NCI-H187 treated with DMSO at 0.1 percent for 48 hours (cell line): ENCODE measurements around the gene HOTAIR.

ENCODE experiments used
- DNase-seq: peaks from one replicate; lab custom pipeline; 2025; lab: John Stamatoyannopoulos, UW

The HOTAIR gene

DNA sequence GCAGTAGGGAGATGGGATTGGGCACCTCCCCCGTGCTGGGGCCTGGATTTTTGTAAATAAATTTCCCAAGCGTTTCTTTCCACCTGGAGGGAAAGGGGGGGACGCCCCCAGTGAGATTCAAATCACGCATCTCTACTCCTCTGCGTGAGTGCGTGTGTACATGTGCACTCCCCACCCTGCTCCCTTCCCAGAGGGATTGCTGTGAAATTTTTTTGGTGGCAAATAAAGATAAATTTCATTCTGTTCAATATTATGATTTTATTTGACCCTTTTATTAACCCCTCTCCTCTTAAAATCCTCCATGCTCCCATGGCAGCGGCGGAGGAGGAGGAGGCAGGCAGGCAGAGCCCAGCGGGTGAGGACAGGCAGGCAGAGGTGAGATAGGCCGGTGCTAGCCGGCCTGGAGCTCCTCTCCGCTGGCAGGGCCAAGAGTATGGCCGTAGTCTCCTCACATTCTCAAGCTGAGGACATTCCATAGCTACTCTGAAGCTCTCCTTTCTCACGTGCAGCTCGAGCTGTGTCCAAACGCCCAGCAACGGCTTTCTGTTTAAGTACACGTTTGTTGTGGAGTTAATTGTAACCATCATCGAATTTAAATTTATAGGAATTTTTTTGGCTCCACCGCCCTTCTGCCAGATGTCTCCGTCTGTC lies 1.5 kb upstream of the HOTAIR start:
- DNase-seq, result no peak

DNA sequence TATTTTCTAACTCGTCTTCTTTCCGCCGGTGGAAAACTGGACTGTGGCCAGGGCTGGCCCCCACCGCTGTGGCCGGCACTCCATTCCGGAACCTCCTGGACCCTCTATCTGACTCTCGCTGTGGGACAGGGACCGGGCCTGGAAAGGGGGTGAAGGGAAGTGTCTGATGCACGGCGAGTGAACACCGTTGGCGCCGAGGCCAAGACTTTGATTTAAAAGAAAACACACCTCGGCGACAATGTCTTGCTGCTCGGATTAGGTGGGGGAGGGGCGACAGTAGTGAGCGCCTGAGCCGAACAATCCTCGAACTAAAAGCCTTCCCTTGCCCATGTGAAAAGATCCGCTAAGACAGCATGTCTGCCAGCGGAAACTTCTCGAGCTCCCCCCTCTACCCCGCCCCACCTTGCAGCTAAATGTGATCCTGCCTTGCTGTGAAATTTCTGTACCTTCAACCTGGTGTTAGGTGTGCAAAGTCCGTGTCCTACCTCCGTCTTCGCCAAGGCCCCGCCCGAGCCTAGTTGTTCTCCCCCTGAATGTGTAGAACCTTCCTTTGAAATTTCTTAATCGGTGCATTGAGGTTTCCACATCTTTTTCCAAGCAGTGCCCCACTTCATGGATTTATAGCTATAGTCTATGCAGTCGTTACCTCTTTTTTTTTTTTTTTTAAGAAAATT lies 862 bp upstream of the HOTAIR start:
- no peak for DNase-seq

DNA sequence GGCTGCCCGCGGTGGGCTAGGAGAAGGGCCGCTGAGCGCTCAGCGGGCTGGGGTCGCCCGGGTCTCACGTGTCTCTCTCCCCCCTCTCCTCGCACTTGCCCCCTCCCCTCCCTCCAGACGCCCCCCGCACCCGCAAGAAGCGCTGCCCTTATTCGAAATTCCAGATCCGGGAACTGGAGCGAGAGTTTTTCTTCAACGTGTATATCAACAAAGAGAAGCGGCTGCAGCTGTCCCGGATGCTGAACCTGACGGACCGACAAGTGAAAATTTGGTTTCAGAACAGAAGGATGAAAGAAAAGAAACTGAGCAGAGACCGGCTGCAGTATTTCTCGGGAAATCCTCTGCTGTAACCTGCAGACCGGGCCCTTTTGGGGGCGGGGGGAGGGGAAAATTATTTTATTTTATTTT lies 314 bp upstream of the HOTAIR start:
- no peak for DNase-seq

DNA sequence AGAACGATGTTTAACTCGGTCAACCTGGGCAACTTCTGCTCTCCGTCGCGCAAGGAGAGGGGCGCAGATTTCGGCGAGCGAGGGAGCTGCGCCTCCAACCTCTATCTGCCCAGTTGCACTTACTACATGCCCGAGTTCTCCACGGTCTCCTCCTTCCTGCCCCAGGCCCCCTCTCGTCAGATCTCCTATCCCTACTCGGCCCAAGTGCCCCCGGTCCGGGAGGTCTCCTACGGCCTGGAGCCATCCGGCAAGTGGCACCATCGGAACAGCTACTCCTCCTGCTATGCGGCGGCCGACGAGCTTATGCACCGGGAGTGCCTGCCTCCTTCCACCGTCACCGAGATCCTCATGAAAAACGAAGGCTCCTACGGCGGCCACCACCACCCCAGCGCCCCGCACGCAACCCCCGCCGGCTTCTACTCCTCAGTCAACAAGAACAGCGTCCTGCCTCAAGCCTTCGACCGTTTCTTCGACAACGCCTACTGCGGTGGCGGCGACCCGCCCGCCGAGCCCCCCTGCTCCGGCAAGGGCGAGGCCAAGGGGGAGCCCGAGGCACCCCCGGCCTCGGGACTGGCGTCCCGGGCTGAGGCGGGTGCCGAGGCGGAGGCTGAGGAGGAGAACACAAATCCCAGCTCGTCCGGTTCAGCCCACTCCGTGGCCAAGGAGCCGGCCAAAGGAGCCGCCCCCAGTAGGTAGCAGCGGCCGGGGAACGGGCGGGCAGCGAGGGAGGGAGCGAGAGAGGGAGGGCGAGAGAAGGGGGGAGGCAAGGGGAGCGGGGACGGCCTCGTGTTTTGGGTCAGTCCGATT lies 1.3 kb downstream of the HOTAIR start:
- no peak for DNase-seq

DNA sequence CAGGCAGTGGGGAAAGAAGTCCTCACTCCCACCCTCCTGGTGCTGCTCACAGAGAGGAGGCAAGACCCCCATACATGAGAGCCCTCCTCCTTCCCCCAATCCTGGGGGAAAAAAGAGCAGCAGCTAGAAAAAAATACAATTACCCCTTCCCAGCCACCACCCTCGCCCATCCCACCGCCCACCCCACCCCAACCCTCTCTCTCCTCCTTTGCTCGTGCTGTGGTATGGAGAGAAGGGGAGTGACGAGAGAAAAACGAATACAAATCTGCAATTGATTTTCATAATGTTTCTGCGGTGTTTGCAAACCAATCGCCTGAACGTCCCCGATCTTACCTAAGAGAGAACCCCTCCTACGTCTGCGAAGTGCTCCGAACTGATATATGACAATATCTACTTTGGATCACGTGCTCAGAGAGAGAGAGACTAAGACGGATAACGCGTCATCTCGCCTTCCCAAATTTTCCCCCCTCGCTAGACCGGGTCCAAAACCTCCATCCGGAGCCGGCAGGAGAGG lies 2.0 kb downstream of the HOTAIR start, which contains the start of gene HOXC11:
HOXC11 (plus strand) TSS at position 405 of the 514 bp plus-strand sequence. CDS start 116 bp downstream, outside the sequence.
- no peak for DNase-seq

DNA sequence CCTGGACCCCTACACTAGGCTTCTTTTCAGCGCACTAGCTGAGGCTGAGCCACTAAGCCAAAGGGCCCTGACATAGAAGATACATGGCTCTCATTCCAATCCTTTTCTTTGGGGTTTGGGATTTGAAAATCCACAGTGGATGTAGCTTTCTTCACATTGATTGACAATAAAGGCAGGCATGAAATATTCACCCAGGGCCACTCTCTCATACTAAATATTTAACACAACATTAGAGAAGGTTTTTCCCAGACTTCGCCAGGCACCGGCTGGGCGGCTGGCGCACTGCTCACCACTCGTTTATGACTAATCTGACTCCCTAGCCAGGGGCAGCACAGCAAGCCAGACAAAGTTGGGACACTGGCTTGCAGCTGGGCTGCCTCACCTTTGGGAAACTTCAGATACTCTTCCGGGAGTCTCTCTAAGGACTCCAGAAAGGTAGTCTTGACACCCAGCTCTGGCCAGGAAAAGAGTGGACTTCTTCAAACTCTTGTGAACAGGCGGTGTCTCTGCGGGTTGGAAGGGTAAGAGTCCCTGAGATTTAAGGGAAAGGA lies 2.5 kb downstream of the HOTAIR start:
- no peak for DNase-seq

DNA sequence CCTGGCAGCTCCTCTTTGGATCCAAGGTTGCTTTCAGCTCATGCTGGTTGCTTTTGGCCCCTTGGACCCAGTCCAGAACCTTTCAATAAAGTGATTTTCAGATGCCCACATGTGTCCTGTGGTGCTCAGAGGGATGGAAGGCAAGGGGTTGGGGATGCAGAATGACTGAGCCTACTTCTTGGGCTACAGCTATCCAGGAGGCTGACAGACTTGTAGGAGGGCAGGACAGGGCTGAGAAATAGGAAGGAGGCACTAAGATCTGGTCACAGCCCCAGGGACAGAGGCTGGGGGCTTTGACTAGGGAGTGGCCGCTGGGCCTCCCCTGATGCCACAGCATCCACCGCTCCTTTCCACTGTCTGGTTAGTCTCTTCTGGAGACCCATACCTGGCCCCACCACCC lies 3.1 kb downstream of the HOTAIR start:
- DNase-seq, result no peak

DNA sequence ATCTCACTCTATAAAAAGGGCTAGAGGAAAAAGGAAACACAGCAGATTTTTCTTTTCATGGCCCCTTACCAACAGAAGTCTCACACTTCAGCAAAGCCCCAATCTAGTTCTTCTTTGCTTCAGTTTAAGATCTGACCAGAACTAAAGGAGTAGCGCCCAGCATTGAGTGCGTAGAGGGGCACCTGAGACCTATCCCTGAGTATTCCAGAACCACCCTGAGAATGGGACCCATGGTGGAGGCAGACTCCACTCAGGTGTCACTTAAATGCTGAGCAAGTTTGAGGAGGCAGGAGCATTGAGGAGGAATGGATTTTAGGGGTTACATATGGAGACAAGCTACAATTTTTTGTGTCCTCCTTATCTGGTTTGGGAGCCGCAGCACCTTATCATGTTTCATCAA lies 3.6 kb downstream of the HOTAIR start:
- DNase-seq, result no peak

DNA sequence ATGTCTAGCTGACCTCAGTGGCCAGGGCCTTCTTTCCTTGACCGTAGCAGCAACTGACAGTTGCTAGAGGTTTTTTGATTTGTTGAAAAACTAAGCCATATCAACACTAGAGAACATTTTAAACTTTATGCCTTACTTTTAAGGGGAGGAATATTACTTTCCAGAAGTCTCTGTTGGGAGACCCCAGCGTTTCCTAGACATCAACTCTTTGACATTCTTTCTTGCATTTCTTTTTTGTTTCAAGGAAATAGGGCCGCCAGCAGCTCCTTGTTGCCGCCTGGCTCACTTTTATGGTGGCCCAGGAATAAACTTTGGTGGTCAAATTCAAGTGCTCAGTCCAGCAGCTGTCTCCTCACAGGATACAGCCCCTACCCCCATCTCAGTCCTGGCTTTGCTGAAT lies 4.3 kb downstream of the HOTAIR start:
- DNase-seq, result no peak

DNA sequence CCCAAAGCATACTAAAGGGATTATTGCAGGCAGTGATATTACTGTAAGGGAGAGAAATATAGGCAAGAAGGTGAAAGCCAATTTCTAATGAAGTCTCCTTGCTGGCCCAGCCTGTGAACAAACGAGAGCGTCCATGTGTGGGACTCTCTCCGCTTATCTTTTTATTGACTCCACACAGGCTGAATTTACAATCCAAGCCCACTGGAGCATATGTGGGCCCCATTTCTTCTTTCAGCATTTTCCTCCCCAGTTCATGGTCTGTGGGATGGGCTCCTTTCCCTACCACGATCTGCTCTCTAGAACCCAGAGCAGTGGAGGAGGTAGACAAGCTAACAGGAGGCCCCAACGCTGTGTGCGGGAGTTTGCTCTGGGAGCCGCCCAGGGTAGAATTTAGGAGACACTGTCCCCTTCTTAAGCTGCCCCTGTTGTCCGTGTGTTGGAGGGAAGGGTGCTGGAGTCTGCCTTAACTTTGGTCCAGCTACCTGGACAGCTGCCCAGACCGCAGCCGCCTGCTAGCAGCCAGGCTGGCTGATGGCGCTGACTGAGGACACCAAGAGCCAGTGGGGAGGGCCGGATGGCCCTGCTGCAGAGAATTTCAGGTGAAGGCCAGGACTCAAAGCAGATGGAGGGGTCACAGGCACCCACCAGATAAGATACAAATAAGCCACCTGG lies 5.0 kb downstream of the HOTAIR start:
- no peak for DNase-seq

DNA sequence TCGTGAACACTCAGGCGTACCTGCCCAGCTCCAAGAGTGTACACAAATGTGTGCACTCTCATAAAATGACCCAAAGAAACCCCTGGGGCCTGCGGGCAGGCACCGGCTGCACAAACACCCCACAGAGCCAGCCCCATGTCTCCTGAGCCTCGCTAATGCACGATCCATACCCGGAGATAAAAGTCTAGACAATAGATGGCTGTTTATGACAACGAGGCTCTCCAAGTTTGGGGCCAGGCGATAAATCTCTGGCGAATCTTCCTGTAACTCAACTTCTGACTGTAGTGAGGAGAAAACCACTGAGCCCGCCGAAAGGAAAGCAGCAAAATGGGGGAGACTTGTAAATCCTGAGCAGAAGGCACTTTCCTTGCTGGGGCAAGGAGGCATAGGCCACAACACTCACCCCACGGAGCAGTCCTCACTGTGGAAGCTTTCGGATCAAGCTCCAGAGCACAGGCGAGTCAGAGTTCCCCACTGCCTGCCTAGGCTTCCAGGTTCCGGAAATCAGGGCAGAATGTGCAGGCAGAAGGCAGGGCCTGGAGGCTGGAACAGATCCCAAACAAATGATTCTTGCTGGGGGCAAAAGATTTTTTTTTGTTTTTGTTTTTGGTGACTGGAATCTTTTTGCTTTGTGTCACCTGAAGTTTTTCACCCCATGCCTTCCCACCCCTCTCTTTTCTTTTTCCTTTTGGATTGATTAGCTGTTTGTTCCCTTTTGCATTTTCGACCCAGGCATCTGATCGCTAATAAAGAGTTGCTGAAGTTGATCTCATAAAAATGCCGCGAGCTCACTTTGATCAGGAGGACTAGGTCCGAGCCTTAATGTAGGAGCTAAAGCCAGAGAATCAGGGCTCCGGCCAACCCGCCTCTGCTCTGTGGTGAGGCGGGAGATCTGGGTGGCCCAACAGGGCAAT lies 6.3 kb downstream of the HOTAIR start:
- DNase-seq, result no peak

DNA sequence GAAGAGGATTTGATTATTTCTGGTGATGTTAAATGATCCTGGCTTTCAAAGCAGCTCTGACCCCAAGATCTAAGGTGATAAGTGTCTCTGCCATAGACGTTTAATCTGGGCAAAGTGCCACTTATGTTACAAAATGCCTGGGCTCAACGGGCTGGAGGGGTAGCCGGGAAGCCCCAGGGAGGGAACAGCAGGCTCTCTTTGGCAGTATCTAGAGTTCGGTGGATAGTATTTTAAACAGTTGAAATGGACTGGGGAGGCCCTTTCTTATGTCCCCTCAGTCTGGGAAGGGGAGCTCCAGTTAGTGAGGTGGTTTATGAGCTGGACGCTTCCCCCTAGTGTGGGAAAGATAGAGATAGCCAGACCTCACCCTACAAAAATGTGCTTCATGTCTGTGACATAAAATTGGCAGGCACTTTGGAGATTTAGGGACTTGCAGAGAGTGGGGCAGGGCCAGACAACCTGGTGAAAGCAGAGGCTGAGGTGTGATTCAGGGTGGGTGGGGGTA lies 7.3 kb downstream of the HOTAIR start:
- no peak for DNase-seq

DNA sequence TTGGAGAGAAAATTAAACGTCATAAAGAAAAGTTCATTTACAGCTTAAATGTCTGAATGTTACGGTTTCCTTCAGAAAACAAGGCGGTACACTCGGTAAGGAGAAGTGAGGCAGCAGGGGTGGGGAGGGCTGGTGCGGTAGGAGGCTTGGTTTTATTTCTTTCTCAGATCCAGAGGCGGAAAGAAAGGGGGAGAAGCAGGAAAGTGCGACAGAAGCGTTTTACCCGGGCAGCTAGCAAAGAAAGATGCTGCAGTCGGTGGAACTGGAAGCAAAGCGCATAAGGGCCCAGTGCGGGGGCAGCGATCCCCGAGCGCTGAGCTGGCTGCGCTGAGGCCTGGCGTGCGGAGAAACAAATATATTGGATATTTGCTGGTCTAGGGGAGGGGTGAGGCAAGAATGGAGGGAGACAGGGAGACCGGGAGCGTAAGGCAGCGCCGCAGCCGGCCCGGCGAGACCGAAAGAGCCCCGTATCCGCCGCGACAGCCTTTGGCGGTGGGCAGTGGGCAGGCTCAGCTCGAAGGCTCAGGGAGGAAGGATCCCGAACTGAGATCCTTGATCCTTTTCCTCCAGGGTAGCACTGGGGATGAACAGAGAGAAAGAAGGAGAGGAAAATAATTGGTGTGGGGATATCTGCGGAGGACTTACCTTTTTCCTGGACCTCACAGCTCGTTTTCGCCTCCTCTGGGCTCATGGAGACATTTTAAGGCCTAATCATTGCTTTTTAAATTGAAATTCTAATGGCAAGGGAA lies 8.2 kb downstream of the HOTAIR start:
- no peak for DNase-seq

DNA sequence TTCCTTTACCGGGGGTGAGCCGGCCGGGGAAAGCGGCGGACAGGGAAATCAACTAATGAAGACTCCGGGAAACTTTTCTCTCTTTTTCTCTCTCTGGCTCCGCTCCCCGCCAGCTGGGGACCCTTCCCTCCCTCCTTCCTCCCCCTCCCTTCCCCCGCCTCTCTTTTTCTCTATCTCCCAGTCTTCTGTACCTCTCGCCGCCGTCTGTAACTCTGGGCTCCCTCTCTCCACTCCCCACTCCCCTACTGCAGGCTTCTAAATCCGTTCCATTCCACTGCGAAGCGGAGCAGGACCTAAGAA lies 8.7 kb downstream of the HOTAIR start:
- DNase-seq, result no peak

DNA sequence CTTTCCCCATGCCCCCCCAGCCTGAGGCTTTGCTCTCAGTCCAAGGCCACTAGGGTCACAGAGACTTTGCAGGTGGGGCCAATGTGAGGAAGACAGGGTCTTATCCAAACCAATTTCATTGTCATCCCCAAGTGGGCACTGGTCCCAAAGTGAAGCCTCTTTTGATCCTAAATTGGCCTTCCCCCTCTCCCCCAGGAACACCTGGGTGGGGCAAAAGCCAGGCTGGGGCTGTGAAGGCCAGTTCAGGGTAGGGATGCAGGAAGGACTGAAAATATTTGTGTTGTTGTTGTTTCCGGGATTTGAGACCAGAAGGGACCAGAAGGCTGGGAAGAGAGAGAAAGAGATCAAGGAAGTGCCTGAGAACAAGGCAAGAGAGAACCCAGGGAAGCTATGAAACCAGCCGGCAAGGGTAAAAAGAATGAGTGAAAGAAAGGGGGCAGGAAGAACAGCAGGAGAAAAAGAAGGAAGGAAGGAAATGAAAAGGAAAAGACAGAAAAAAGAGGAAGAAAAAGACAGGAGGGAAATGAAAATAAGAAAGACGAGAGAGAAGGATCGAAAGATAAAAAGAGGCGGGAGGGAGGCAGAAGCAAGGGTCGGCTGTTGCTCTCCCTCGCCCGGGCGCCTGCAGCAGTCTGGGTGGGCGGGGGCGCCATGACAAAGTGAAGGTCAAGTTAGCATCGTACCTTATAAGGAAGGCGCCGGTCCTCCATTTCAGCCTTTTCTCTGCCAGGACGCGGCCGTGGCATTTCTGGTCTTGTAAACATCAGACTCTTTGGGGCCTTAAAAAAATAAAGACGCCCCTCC lies 9.3 kb downstream of the HOTAIR start:
- DNase-seq, result no peak

DNA sequence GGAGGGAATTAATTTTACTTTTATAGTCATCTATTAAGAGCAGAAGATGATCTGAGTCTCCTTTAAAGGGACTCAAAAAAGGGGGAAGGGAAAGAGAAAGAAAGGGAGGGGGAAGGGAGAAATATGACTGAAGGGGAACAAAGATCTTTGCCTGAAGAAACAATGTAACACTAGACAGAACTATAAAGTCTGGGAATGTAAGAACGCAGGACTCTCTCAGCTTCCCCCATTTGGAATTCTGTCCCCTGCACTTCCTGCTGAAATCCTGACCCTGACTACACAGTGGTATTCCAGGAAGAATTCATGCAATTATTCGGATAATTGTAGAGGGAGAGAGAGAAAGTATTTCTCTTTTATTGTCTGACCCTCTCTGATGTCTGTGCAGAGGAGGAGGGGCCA lies 10.4 kb downstream of the HOTAIR start:
- no peak for DNase-seq

DNA sequence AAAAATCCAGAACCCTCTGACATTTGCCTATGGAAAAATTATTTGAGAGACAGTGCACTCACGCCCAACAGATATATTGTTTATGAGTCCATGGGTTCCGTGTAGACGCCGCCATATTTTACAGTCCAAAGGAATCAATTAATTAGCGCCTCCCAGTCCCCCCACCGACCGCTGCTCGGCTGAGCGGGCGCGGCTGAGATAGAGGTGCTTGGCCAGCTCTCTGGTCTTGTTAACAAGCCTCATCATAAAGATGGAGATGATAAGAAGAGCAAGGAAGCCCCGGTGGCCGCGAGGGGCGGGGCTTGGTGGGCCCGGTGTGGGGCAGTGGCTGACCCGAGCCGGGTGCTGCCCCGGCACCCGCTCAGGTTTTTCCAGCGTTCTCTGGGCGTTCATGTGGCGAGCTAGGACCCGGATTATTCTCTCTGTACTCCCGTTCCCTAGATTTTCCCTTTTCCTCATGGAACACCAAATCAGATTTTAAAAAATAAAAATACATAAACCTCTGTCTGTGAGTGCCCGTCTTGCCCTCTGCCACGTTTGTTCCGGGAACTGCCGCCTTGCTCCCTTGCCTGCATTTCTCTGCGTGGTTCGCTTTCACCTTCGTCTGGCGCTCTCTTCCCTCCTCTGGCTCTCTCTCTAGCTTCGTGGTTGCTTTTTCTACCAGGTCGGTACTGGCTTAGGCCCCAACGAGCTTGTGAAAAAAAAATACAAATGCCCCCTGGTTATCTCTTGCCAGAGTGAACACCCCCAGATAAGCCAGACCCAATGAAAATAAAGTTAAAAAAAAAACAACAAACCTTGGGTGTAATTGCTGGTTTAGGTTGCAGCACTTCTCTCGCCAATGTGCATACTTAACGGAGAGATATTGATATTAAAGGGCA lies 11.1 kb downstream of the HOTAIR start:
- no peak for DNase-seq

DNA sequence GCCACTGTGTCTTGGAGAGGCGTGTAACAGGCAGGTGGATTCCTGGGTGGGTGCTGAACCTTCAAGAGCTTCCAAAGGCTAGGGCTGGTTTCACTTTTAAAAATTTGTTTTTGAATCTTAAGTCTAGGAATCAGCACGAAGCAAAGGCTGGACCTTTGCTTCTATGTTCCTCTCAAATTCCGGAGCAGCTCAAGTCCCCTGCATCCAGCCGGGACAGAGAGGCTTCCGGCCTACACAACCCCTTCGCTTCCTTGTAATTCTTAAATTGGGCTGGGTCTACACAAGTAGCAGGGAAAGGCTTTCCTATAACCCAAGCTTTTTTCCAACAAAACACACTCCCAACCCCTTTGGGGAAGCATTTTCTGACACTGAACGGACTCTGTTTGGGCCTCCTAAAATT lies 11.7 kb downstream of the HOTAIR start:
- DNase-seq, result no peak
